ENCODE data around the gene GYPE. TPM values are rescaled to one million over a fixed set of nuclear protein-coding genes. Genes with fewer than 3 reads are reported as not detected.
"Not testable (repeated sequence)": the region's sequence is repeated elsewhere in the genome, so short reads cannot be mapped to it uniquely, and the experiment has no call there.

Gene GYPE
- total and polyA plus RNA-seq, 2 donors (not counting 3 experiments of a cell fraction or from before 2014, with no cell fraction given) = 0.58 TPM; not detected in 1

- FAIRE-seq; dilution Hi-C loops (cut with MboI; ENCODE audit: extremely low pct_ligation_motif_present, low sequenced_read_pairs): not testable (repeated sequence)
Observed at GRCh38 chr4:143938890-143939289, 33.5 kb upstream of the GYPE start.

GRCh38 chr4:143921181-143921580, 15.8 kb upstream of the GYPE start:
- Histone ChIP-seq H3K4me1 (ENCODE audit: control insufficient read depth, extremely low read depth, insufficient read depth, low read length) (no peaks in the 10 kb centered on the region), H3K27me3 (ENCODE audit: control insufficient read depth in 2 of 2, insufficient read depth in 2 of 2, low read length in 2 of 2) (no peaks in the 10 kb centered on the region), H3K36me3 (ENCODE audit: control insufficient read depth in 2 of 2, extremely low read depth in 1 of 2, insufficient read depth in 2 of 2, low read length in 2 of 2) (no peaks in the 10 kb centered on the region), H3K4me3 (replicated peaks in 1 of 3; ENCODE audit: insufficient read depth in 1 of 3, low read depth in 1 of 3, low read length in 3 of 3) (no peak overlapping the region), H3K27ac (ENCODE audit: insufficient read depth, low read depth, low read length) (no peak overlapping the region), H3K79me2 (ENCODE audit: control insufficient read depth, insufficient read depth, low read length) (no peaks in the 10 kb centered on the region), H3K9me1 (replicated peaks; ENCODE audit: control insufficient read depth, extremely low read depth, insufficient read depth, low read length) (no peaks in the 10 kb centered on the region), H3K4me2 (ENCODE audit: insufficient read depth, low read length) (no peak overlapping the region), H3K9me3 (replicated peaks; ENCODE audit: control insufficient read depth, insufficient read depth, low read length) (no peaks in the 10 kb centered on the region), H4K20me1 (replicated peaks; ENCODE audit: control insufficient read depth, extremely low read depth, insufficient read depth, low read length) (no peaks in the 10 kb centered on the region), H2AFZ (ENCODE audit: low read depth, low read length) (no peak overlapping the region), H3K9ac (replicated peaks; ENCODE audit: extremely low read depth, insufficient read depth, low read length) (no peak overlapping the region)
- TF ChIP-seq CTCF (IDR thresholded peaks at IDR 0.05; ENCODE audit: extremely low read depth in 1 of 2, insufficient read depth in 1 of 2, low read depth in 1 of 2, low read length in 2 of 2) (no peak), MAX (IDR thresholded peaks at IDR 0.05; ENCODE audit: insufficient read depth, insufficient read length) (no peak), POLR2AphosphoS5 (IDR thresholded peaks at IDR 0.05; ENCODE audit: insufficient read depth, low read depth, low read length) (no peak), EZH2 (IDR thresholded peaks at IDR 0.05; ENCODE audit: borderline replicate concordance, low read depth, low read length, severe bottlenecking) (no peak), JUN (IDR thresholded peaks at IDR 0.05; ENCODE audit: borderline replicate concordance, insufficient read depth, insufficient read length, low read depth) (no peak), MYC (IDR thresholded peaks at IDR 0.05; ENCODE audit: low read depth, low read length) (no peak), FOS (IDR thresholded peaks at IDR 0.05; ENCODE audit: borderline replicate concordance, insufficient read depth, low read length) (no peak), POLR2A (IDR thresholded peaks at IDR 0.05; ENCODE audit: low read depth, low read length) (no peak), GATA2 (IDR thresholded peaks at IDR 0.05; ENCODE audit: insufficient read depth, insufficient read length, low read depth, low read length) (no peak)
- DNase-seq (ENCODE audit: low read depth, low spot score) (no peak), FAIRE-seq (no peak)
- dilution Hi-C loops (cut with MboI; ENCODE audit: extremely low pct_ligation_motif_present, low sequenced_read_pairs) = no loop called here
- BruUV-seq (replicated peaks) = no TSS peak
- POLR2A ChIA-PET = no interaction called here
- CTCF ChIA-PET = no interaction called here
- intact Hi-C loops (cut with micrococcal nuclease) = no loop called here

More at GRCh38 chr4:143938890-143939289, 33.5 kb upstream of the GYPE start:
- H3K9ac ChIP-seq (replicated peaks; ENCODE audit: extremely low read depth, insufficient read depth, low read length); H3K36me3 ChIP-seq (ENCODE audit: control insufficient read depth in 2 of 2, extremely low read depth in 1 of 2, insufficient read depth in 2 of 2, low read length in 2 of 2); H3K9me1 ChIP-seq (replicated peaks; ENCODE audit: control insufficient read depth, extremely low read depth, insufficient read depth, low read length); BruUV-seq (replicated peaks); POLR2A ChIA-PET; H3K27me3 ChIP-seq (ENCODE audit: control insufficient read depth in 2 of 2, insufficient read depth in 2 of 2, low read length in 2 of 2); H3K4me1 ChIP-seq (ENCODE audit: control insufficient read depth, extremely low read depth, insufficient read depth, low read length); H3K27ac ChIP-seq (ENCODE audit: insufficient read depth, low read depth, low read length); H2AFZ ChIP-seq (ENCODE audit: low read depth, low read length); H4K20me1 ChIP-seq (replicated peaks; ENCODE audit: control insufficient read depth, extremely low read depth, insufficient read depth, low read length); H3K79me2 ChIP-seq (ENCODE audit: control insufficient read depth, insufficient read depth, low read length); intact Hi-C loops (cut with micrococcal nuclease); H3K9me3 ChIP-seq (replicated peaks; ENCODE audit: control insufficient read depth, insufficient read depth, low read length); H3K4me2 ChIP-seq (ENCODE audit: insufficient read depth, low read length); DNase-seq (ENCODE audit: low read depth, low spot score); H3K4me3 ChIP-seq (replicated peaks in 1 of 3; ENCODE audit: insufficient read depth in 1 of 3, low read depth in 1 of 3, low read length in 3 of 3); CTCF ChIA-PET: not testable (repeated sequence)

GRCh38 chr4:143916485-143916884, 11.1 kb upstream of the GYPE start:
- POLR2A ChIA-PET; H2AFZ ChIP-seq (ENCODE audit: low read depth, low read length); H4K20me1 ChIP-seq (replicated peaks; ENCODE audit: control insufficient read depth, extremely low read depth, insufficient read depth, low read length); H3K27me3 ChIP-seq (ENCODE audit: control insufficient read depth in 2 of 2, insufficient read depth in 2 of 2, low read length in 2 of 2); H3K4me3 ChIP-seq (replicated peaks in 1 of 3; ENCODE audit: insufficient read depth in 1 of 3, low read depth in 1 of 3, low read length in 3 of 3); intact Hi-C loops (cut with micrococcal nuclease); DNase-seq (ENCODE audit: low read depth, low spot score); H3K9me3 ChIP-seq (replicated peaks; ENCODE audit: control insufficient read depth, insufficient read depth, low read length); CTCF ChIA-PET; H3K36me3 ChIP-seq (ENCODE audit: control insufficient read depth in 2 of 2, extremely low read depth in 1 of 2, insufficient read depth in 2 of 2, low read length in 2 of 2); H3K27ac ChIP-seq (ENCODE audit: insufficient read depth, low read depth, low read length); BruUV-seq (replicated peaks); FAIRE-seq; H3K4me2 ChIP-seq (ENCODE audit: insufficient read depth, low read length); H3K79me2 ChIP-seq (ENCODE audit: control insufficient read depth, insufficient read depth, low read length); dilution Hi-C loops (cut with MboI; ENCODE audit: extremely low pct_ligation_motif_present, low sequenced_read_pairs); H3K9ac ChIP-seq (replicated peaks; ENCODE audit: extremely low read depth, insufficient read depth, low read length); H3K4me1 ChIP-seq (ENCODE audit: control insufficient read depth, extremely low read depth, insufficient read depth, low read length); H3K9me1 ChIP-seq (replicated peaks; ENCODE audit: control insufficient read depth, extremely low read depth, insufficient read depth, low read length): not testable (repeated sequence)

Data from endothelial cell of umbilical vein (primary cell).